HG03139 (cell line): ENCODE measurements around the gene SMIM9.
A peak's percentile ranks its signal among the peaks of the same experiment; 100 is the strongest.
"Not testable (repeated sequence)": the region's sequence is repeated elsewhere in the genome, so short reads cannot be mapped to it uniquely, and the experiment has no call there.

Source experiments
- ATAC-seq: cut with Tn5 transposase; IDR thresholded peaks from one replicate; pipeline ENCODE4 v1.9.1; 2021; ENCODE audit not compliant: unreplicated experiment

The SMIM9 gene

GRCh38 chrX:154816326-154816898 lies 18.1 kb downstream of the SMIM9 start:
- not testable (repeated sequence) for ATAC-seq

DNA sequence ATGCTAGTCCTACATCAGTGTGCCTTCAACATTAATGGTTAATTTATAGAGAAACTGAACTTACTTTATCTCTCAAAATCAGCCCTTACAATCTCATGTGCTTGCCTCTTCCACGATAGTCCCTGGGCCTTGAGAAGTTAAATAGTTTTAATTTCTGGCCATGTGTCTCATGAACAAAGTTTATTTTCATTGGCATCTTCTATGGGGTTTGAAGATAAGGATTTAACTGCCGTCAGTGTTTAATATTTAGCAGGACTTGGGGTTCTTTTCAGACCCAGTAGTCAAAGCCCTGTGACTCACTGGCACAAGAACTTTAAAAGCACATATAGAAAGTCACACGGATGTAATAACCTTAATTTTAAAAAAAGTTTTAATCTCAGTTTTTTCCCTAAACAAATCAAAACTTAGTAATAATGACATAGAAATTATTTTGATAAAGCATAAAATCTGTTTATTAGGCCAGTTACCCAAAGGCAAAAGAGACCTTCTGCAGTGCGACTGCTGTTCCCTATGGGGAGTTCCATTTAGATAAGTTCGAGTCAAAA lies 19.1 kb downstream of the SMIM9 start:
- no peak for ATAC-seq

DNA sequence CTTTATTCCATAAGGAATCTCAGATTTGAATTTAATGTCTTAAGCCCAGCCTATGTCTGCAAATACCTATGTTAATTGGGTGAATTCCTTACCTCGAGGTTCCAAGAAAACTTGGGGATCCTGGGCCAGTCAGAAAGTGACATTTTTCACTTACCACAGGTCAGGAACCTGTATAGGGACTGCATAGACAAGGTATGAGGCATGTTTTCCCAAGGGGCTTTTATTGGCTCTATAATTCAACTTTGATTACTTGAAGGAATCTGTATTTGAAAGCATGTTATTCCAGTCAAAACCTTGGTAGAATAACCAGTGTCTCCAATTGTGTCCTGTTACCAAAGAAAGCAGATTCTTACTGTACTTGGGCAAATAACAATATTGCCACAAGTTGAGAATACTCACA lies 20.7 kb downstream of the SMIM9 start:
- ATAC-seq: no peak

DNA sequence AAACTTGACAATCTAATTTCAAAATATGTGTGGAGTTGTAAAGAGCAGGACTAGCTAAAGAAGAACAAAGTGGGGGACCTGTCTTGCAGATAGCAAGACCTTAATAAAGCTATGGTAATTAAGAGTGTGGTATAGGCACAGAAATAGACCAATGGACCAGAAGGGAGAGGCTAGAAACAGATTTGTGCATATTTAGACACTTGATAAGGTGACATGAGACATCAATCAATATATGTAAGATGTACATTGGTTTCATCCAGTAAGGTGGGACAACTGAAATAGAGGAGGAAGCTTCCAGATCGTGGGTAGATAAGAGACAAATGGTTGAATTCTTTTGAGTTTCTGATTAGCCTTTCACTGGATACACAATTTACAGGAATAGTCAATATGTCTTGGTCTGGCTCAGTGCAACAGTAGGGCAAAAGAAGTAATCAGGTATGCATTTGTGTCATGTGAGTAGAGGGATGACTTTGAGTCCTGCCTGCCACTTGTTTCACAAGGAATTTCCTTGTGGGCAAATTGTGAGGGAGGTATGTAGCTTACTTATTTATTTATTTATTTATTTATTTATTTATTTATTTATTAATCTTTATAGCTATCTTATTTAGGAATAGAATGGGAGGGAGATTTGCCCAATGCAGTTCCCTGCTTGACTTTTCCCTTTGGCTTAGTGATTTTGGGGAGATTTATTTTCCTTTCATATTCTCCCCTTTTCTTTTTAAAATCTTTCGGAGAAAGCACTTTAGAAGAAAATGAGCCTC lies 21.9 kb downstream of the SMIM9 start:
- no peak for ATAC-seq

DNA sequence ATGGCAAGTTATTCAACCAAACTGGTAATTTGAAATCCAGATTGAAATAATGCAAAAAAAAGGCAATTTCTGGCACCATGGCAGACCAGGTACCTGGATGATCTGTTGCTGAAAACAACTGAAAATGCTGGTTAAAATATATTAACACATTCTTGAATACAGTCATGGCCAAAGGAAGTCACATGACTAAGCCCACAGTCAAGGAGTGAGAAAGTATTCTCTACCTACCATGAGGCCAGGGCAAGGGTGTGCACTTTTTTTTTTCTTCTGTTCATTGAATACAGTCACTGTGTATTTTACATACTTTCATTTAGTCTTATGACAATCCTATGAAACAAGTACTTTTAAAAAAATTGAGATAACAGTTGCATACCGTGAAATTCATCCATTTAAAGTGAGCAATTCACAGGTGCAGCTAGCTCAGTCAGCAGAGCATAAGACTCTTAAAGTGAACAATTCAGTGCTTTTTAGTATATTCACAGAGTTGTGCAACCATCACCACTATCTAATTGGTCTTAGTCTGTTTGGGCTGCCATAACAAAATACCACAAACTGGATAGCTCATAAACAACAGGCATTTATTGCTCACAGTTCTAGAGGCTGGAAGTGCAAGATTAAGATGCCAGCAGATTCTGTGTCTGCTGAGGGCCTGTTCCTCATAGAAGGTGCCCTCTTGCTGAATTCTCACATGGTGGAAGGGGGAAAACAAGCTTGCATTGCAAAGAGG lies 24.4 kb downstream of the SMIM9 start:
- no peak for ATAC-seq

GRCh38 chrX:154806837-154807501 lies 27.5 kb downstream of the SMIM9 start:
- no peak for ATAC-seq

- ATAC-seq: no peak
Observed at GRCh38 chrX:154805696-154806091, 28.8 kb downstream of the SMIM9 start.

- ATAC-seq: peak; percentile 90
Observed at GRCh38 chrX:154804957-154805695, 29.3 kb downstream of the SMIM9 start, which contains the start of gene MPP1. Gene MPP1, minus strand, starts transcription at chrX:154805485. Its CDS starts 112 bp downstream, at chrX:154805373.

- ATAC-seq: no peak
Observed at GRCh38 chrX:154804261-154804956, 30.1 kb downstream of the SMIM9 start.

GRCh38 chrX:154802947-154803346 lies 31.5 kb downstream of the SMIM9 start:
- ATAC-seq: no peak

DNA sequence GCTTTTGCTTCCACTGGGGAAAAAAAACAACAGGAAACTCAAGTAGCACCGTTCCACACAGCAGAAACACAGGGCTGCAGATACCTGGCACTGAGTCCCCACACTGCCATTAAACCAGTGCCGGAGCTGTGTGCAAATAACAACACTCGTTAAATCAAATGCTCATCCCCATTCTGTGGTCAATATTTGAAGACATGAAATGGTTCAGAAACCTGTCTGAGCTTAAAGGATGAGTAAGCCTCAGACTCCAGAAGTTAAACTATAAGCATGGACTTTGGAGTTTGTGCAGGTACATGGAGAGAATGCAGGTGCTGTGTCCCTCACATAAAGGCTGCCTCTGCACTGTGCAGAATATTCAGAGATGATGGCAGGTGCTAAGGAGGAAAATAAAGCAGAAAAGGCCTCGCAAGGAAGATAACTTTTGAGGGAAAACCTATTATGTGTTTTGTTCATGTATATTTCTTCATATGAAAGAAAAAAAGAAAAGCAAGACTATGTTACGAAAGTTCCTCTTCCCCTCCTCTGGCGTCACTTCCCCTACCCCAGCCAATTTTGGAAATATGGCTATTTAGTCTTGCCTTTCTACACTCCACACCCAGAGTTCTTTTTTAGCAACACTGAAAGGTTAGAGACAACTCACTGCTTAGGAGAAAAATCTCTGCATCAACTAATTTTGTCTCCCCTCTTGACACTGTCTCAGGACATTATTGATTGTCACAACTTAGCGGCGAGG lies 33.8 kb downstream of the SMIM9 start:
- ATAC-seq: no peak

- no peak for ATAC-seq
Observed at GRCh38 chrX:154799556-154800348, 34.7 kb downstream of the SMIM9 start.

DNA sequence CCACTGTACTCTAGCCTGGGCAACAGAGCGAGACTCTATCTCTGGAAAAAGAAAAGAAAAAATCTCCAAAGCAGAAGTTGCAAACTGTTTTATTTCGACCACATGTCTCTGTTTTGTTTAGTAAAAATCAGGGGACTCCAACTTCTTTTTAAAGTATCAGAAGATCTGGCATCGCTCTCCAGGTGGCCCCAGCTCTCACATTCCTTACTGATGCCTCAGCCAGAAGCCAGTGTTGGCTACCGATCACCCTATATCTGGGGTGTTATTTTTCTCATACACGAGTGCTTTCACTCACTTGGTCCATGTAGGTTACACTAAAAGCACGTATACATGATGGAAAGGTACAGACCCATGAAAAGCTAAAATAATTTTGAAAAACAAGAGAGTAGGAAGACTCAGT lies 37.5 kb downstream of the SMIM9 start:
- ATAC-seq: no peak

DNA sequence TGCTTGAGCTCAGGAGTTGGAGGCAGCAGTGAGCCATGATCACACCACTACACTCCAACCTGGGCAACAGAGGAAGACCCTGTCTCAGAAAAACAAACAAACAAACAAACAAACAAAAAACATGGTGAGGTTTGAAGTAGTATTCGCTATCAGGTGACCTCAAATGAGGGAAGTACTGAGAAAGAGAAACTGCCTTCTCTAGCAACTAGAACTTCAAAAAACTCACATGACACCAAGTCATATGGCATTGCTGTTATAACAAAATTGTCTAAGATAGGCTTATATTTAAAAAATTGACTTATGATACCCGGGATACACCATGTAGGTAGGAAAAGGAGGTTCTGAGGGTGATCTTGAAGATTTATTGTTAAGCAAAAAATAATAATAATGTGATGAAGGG lies 39.4 kb downstream of the SMIM9 start:
- ATAC-seq: no peak

- ATAC-seq: no peak
Observed at GRCh38 chrX:154793084-154793795, 41.2 kb downstream of the SMIM9 start.

- no peak for ATAC-seq
Observed at GRCh38 chrX:154791939-154792338, 42.5 kb downstream of the SMIM9 start.

GRCh38 chrX:154791467-154791866 lies 43.0 kb downstream of the SMIM9 start:
- ATAC-seq: no peak

GRCh38 chrX:154785716-154786115 lies 48.7 kb downstream of the SMIM9 start:
- no peak for ATAC-seq
